ENCODE results near the gene HS6ST1. TPM values are rescaled to one million over a fixed set of nuclear protein-coding genes. Genes with fewer than 3 reads are reported as not detected.

HS6ST1 gene, protein sequence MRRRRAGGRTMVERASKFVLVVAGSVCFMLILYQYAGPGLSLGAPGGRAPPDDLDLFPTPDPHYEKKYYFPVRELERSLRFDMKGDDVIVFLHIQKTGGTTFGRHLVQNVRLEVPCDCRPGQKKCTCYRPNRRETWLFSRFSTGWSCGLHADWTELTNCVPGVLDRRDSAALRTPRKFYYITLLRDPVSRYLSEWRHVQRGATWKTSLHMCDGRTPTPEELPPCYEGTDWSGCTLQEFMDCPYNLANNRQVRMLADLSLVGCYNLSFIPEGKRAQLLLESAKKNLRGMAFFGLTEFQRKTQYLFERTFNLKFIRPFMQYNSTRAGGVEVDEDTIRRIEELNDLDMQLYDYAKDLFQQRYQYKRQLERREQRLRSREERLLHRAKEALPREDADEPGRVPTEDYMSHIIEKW
- total RNA-seq (2022) (17.5 and 20.3 TPM in 2 replicates), Bru-seq, nascent RNA (percentile 57 among the genes with signal in this experiment), BruChase-seq, experiment 1, labeled RNA remaining after a 2-hour chase (percentile 63 among the genes with signal in this experiment), BruChase-seq, experiment 2, labeled RNA remaining after a 6-hour chase (percentile 61 among the genes with signal in this experiment)
- long read RNA-seq, partial matches to known transcripts = 0 of 42 reads
- long read RNA-seq, other reads (novel, unspliced or antisense) = 37 of 42 reads

DNA sequence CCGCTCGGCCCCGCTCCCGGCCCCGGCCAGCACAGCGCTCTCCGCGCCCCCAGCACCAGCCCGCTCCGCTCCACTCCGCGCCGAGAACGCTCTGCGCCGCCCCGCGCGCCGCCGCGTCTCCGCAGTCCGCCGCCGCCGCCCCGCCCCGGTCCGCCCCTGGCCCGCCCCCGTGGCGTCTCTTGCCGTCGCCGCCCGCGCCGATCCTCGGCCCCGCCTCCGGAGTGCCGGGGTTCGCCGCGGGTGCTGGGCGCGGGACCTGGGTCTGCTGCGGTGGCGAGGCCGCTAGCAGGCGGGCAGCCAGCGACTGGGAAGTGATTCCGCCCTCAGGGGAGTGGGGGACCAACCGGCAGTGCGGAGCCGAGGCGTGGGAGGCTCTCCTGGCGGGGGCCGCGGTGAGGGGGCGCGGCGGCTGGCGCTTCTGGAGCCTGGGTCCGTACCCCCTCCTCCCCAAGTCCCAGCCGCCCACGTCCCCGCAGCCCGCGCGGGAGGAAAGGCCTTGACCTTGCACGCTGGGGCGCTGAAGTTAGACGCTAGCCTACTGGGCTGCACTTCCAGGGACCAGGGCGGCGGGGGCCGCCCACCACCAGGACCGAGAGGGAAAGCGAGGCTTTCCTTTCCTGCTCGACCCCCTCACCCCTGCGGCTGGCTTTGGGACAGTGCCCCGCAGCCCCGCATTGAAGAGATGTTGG, at the start of gene HS6ST1:
HS6ST1 (minus strand) TSS at position 93 of the 689 bp plus-strand sequence. CDS start 305 bp downstream, outside the sequence.
- ChIA-PET CTCF (no interaction called here), POLR2A (no interaction called here)
- Mint-ChIP-seq H3K4me3 (ENCODE audit: unreplicated experiment) (peak within 1 kb of the TSS; percentile 87), H3K4me1 (ENCODE audit: low read depth, unreplicated experiment) (peaks cover 4% of the 10 kb centered on the region), H3K36me3 (ENCODE audit: insufficient read depth, unreplicated experiment) (peaks cover 6% of the 10 kb centered on the region), H3K27ac (ENCODE audit: unreplicated experiment) (peak within 1 kb of the TSS; percentile 62), H3K27me3 (ENCODE audit: insufficient read depth, unreplicated experiment) (no peaks in the 10 kb centered on the region), H3K9me3 (ENCODE audit: unreplicated experiment) (no peaks in the 10 kb centered on the region)
- TF ChIP-seq, protein P1, sequence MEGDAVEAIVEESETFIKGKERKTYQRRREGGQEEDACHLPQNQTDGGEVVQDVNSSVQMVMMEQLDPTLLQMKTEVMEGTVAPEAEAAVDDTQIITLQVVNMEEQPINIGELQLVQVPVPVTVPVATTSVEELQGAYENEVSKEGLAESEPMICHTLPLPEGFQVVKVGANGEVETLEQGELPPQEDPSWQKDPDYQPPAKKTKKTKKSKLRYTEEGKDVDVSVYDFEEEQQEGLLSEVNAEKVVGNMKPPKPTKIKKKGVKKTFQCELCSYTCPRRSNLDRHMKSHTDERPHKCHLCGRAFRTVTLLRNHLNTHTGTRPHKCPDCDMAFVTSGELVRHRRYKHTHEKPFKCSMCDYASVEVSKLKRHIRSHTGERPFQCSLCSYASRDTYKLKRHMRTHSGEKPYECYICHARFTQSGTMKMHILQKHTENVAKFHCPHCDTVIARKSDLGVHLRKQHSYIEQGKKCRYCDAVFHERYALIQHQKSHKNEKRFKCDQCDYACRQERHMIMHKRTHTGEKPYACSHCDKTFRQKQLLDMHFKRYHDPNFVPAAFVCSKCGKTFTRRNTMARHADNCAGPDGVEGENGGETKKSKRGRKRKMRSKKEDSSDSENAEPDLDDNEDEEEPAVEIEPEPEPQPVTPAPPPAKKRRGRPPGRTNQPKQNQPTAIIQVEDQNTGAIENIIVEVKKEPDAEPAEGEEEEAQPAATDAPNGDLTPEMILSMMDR (IDR thresholded peaks at IDR 0.05; ENCODE audit: insufficient read depth in 1 of 2, low read depth in 1 of 2, low read length in 1 of 2, severe bottlenecking in 1 of 2, unreplicated experiment in 1 of 2) = no peak
- no TSS peak for BruUV-seq (replicated peaks)
- Histone ChIP-seq H3K4me3 (ENCODE audit: low read depth, low read length) (peak within 1 kb of the TSS; percentile 74), H3K36me3 (ENCODE audit: control insufficient read depth, insufficient read depth, low read length) (no peaks in the 10 kb centered on the region; the same call in 1 of the 2 replicates), H3K4me1 (peaks cover 20% of the 10 kb centered on the region), H3K9me3 (no peaks in the 10 kb centered on the region), H3K27me3 (replicated peaks; ENCODE audit: control insufficient read depth, insufficient read depth, low read length) (no peaks in the 10 kb centered on the region)
- peak; percentile 83 to 96 for DNase-seq
- intact Hi-C loops (cut with micrococcal nuclease; ENCODE audit: unreplicated experiment) = loop anchor here (5.0 to 10.0 kb wide), 2 partner anchors 142 to 254 kb away; no protein-coding TSS in a partner anchor

DNA sequence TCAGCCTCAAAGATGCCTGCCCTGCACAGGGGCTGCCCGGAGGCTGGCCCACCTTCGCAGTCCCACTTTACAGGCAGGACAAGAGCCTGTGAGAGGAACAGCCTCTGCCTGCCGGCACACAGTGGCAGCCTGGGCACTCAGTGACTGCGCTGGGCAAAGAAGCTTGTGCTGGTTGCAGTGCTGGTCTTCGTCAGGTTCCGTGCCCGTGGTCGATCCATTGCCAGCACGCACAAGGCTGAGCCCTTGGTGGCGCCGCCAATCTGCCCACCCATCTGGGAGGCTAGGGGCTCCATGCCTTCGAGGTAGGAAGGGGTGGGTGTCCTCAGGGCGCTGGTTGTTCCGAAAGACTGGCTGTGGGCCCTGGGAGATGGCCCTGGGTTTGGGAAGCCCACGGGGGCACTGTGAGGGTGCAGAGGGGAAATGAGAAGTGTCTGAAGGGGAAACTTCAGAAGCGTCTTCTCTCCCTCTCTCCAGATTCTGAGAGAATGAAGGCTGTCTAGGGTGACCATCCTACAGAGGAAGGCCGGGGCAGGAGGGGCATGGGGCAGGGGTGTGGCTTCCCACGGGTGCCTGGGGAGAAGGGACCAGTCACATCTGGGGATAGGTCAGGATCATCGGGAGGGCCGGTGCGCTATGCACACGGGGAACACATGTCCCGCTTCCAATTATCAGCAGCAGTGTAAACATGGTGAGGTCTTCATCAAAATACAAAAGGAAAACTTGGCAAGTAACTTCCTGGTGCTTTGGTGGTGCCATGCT, 49.1 kb upstream of the HS6ST1 start:
- Mint-ChIP-seq H3K4me3 (ENCODE audit: unreplicated experiment) (no peak overlapping the region), H3K27ac (ENCODE audit: unreplicated experiment) (no peak overlapping the region), H3K27me3 (ENCODE audit: insufficient read depth, unreplicated experiment) (no peaks in the 10 kb centered on the region), H3K36me3 (ENCODE audit: insufficient read depth, unreplicated experiment) (peaks cover 4% of the 10 kb centered on the region), H3K4me1 (ENCODE audit: low read depth, unreplicated experiment) (peaks cover 19% of the 10 kb centered on the region), H3K9me3 (ENCODE audit: unreplicated experiment) (no peaks in the 10 kb centered on the region)
- H3K4me3 ChIP-seq (ENCODE audit: low read depth, low read length) = no peak overlapping the region
- peaks cover 22% of the 10 kb centered on the region for H3K4me1 ChIP-seq
- BruUV-seq (replicated peaks) = no TSS peak
- intact Hi-C loops (cut with micrococcal nuclease; ENCODE audit: unreplicated experiment) = no loop called here
- H3K27me3 ChIP-seq (replicated peaks; ENCODE audit: control insufficient read depth, insufficient read depth, low read length) = no peaks in the 10 kb centered on the region
- no peaks in the 10 kb centered on the region for H3K36me3 ChIP-seq (ENCODE audit: control insufficient read depth, insufficient read depth, low read length)
- TF ChIP-seq, protein P1 (IDR thresholded peaks at IDR 0.05; ENCODE audit: insufficient read depth in 1 of 2, low read depth in 1 of 2, low read length in 1 of 2, severe bottlenecking in 1 of 2, unreplicated experiment in 1 of 2) = no peak
- DNase-seq = peak in 1 of 2 experiments; percentile 26
- POLR2A ChIA-PET = no interaction called here
- no peaks in the 10 kb centered on the region for H3K9me3 ChIP-seq
- CTCF ChIA-PET = no interaction called here

Measured in Caco-2 (cell line).